GM12874 (cell line): ENCODE measurements around the gene HHAT.
A peak's percentile ranks its signal among the peaks of the same experiment; 100 is the strongest.

Experiments
- TF ChIP-seq, protein P1 (sequence below): IDR thresholded peaks from 2 replicates; pipeline ENCODE4 v1.5.1; 2011; ENCODE audit warnings: low read depth, mild to moderate bottlenecking, control low read depth, low read length, moderate library complexity; ENCODE audit not compliant: insufficient read depth

The HHAT gene

GRCh38 chr1:210711825-210712612 is 383.3 kb downstream of the HHAT start:
- TF ChIP-seq, protein P1, sequence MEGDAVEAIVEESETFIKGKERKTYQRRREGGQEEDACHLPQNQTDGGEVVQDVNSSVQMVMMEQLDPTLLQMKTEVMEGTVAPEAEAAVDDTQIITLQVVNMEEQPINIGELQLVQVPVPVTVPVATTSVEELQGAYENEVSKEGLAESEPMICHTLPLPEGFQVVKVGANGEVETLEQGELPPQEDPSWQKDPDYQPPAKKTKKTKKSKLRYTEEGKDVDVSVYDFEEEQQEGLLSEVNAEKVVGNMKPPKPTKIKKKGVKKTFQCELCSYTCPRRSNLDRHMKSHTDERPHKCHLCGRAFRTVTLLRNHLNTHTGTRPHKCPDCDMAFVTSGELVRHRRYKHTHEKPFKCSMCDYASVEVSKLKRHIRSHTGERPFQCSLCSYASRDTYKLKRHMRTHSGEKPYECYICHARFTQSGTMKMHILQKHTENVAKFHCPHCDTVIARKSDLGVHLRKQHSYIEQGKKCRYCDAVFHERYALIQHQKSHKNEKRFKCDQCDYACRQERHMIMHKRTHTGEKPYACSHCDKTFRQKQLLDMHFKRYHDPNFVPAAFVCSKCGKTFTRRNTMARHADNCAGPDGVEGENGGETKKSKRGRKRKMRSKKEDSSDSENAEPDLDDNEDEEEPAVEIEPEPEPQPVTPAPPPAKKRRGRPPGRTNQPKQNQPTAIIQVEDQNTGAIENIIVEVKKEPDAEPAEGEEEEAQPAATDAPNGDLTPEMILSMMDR: 0 out of 2 replicates have a peak, but pooled peaks have one; percentile 3

- TF ChIP-seq, protein P1: no peak
Observed at GRCh38 chr1:210715072-210715471, 386.4 kb downstream of the HHAT start.

GRCh38 chr1:210722410-210723081 is 393.8 kb downstream of the HHAT start:
- TF ChIP-seq, protein P1: no peak

GRCh38 chr1:210723646-210724045 is 394.9 kb downstream of the HHAT start:
- TF ChIP-seq, protein P1: no peak

- TF ChIP-seq, protein P1: no peak
Observed at GRCh38 chr1:210724768-210725167, 396.1 kb downstream of the HHAT start.
